Brain microvascular endothelial cell (primary cell): Measurements from ENCODE around the gene GBX2.

ENCODE experiments used
- DNase-seq: peaks from one replicate; pipeline ENCODE4 v3.0.0-alpha.2; 2020
- H3K27ac ChIP-seq: fragments of 250-450 bp; sonication (Bioruptor Pico); 2 replicates; pipeline ENCODE4 v1.5.1; 2020; ENCODE audit warnings: mild to moderate bottlenecking, moderate library complexity
- H3K27me3 ChIP-seq: fragments of 250-450 bp; sonication (Bioruptor Pico); replicated peaks from 2 replicates; pipeline ENCODE4 v1.5.1; 2020; ENCODE audit warnings: mild to moderate bottlenecking
- H3K36me3 ChIP-seq: fragments of 250-450 bp; sonication (Bioruptor Pico); replicated peaks from 2 replicates; pipeline ENCODE4 v1.5.1; 2020; ENCODE audit warnings: mild to moderate bottlenecking
- H3K4me3 ChIP-seq: 2 replicates; pipeline ENCODE4 v1.5.1; 2011; ENCODE audit warnings: low read depth, mild to moderate bottlenecking, control low read depth, low read length, moderate library complexity
- CTCF ChIP-seq: IDR thresholded peaks from 2 replicates; pipeline ENCODE4 v1.5.1; 2011; ENCODE audit warnings: low read depth, mild to moderate bottlenecking, moderate library complexity, low read length, control low read depth, inconsistent platforms; ENCODE audit errors: missing control alignments
- in situ Hi-C: cut with HindIII; loops from 2 replicates; pipeline ENCODE4 v1.10.0; 2017; ENCODE audit warnings: low sequenced_read_pairs, low pct_ligation_motif_present

GBX2 gene

GRCh38 chr2:236196366-236196765 lies 28.2 kb upstream of the GBX2 start:
- no peaks in the 10 kb centered on the region for H3K36me3 ChIP-seq
- H3K27me3 ChIP-seq, result no peaks in the 10 kb centered on the region
- H3K27ac ChIP-seq, result no peak overlapping the region
- in situ Hi-C loops, result loop anchor here (25.0 kb wide), 1 partner anchor 409 kb away; no protein-coding TSS in a partner anchor
- no peak overlapping the region for H3K4me3 ChIP-seq
- no peak for DNase-seq
- no peak for TF ChIP-seq CTCF

- Histone ChIP-seq H3K27me3 (no peaks in the 10 kb centered on the region), H3K4me3 (no peak overlapping the region), H3K27ac (no peak overlapping the region), H3K36me3 (no peaks in the 10 kb centered on the region)
- TF ChIP-seq CTCF, result no peak
- no peak for DNase-seq
- in situ Hi-C loops, result loop anchor here (25.0 kb wide), 1 partner anchor 408 kb away; no protein-coding TSS in a partner anchor
Observed at GRCh38 chr2:236195726-236196125, 27.5 kb upstream of the GBX2 start.

- in situ Hi-C loops, result loop anchor here (25.0 kb wide), 1 partner anchor 407 kb away; no protein-coding TSS in a partner anchor
- Histone ChIP-seq H3K27me3 (no peaks in the 10 kb centered on the region), H3K36me3 (no peaks in the 10 kb centered on the region), H3K27ac (no peak overlapping the region), H3K4me3 (no peak overlapping the region)
- no peak for TF ChIP-seq CTCF
- no peak for DNase-seq
Observed at GRCh38 chr2:236194786-236195185, 26.6 kb upstream of the GBX2 start.

- in situ Hi-C loops, result loop anchor here (25.0 kb wide), 1 partner anchor 406 kb away; no protein-coding TSS in a partner anchor
- DNase-seq, result no peak
- Histone ChIP-seq H3K36me3 (no peaks in the 10 kb centered on the region), H3K27me3 (no peaks in the 10 kb centered on the region), H3K27ac (no peak overlapping the region), H3K4me3 (no peak overlapping the region)
- peak; percentile 11 for TF ChIP-seq CTCF
Observed at GRCh38 chr2:236193026-236193425, 24.8 kb upstream of the GBX2 start.

GRCh38 chr2:236190674-236191073 lies 22.5 kb upstream of the GBX2 start:
- DNase-seq, result no peak
- H3K27me3 ChIP-seq, result no peaks in the 10 kb centered on the region
- H3K4me3 ChIP-seq, result no peak overlapping the region
- no peak for TF ChIP-seq CTCF
- H3K36me3 ChIP-seq, result no peaks in the 10 kb centered on the region
- in situ Hi-C loops, result loop anchor here (25.0 kb wide), 1 partner anchor 403 kb away; no protein-coding TSS in a partner anchor
- H3K27ac ChIP-seq, result no peak overlapping the region

- Histone ChIP-seq H3K27ac (no peak overlapping the region), H3K36me3 (no peaks in the 10 kb centered on the region), H3K27me3 (no peaks in the 10 kb centered on the region), H3K4me3 (no peak overlapping the region)
- in situ Hi-C loops, result loop anchor here (25.0 kb wide), 1 partner anchor 397 kb away; no protein-coding TSS in a partner anchor
- no peak for DNase-seq
- TF ChIP-seq CTCF, result no peak
Observed at GRCh38 chr2:236184701-236185100, 16.5 kb upstream of the GBX2 start.
